Suprapubic skin (tissue), 4 donors: ENCODE results near the gene CCDC106.

Experiments used
- EP300 ChIP-seq: sonication (generic); formaldehyde crosslinking; IDR thresholded peaks from one replicate; pipeline ENCODE4 v1.6.1; 2017; ENCODE audit warnings: antibody characterized with exemption
- POLR2A ChIP-seq, 2 donors: fragments of 450-650 bp; IDR thresholded peaks; one replicate each; pipeline ENCODE4 v1.6.1; 2017; ENCODE audit warnings: antibody characterized with exemption in 2 of 2, mild to moderate bottlenecking in 2 of 2, moderate library complexity in 2 of 2
- POLR2AphosphoS5 ChIP-seq, 3 donors: sonication (generic); formaldehyde crosslinking; IDR thresholded peaks; one replicate each; pipeline ENCODE4 v1.6.1; 2017; ENCODE audit warnings: antibody characterized with exemption in 3 of 3
- TF ChIP-seq, protein P1 (sequence below), 2 donors: fragments of 200-600 bp in 1 of 2; fragments of 450-650 bp in 1 of 2; sonication (generic) in 1 of 2; IDR thresholded peaks; one replicate each; pipeline ENCODE4 v1.5.1; 2016 to 2019; ENCODE audit warnings: antibody characterized with exemption in 2 of 2, mild to moderate bottlenecking in 1 of 2, moderate library complexity in 1 of 2

DNA sequence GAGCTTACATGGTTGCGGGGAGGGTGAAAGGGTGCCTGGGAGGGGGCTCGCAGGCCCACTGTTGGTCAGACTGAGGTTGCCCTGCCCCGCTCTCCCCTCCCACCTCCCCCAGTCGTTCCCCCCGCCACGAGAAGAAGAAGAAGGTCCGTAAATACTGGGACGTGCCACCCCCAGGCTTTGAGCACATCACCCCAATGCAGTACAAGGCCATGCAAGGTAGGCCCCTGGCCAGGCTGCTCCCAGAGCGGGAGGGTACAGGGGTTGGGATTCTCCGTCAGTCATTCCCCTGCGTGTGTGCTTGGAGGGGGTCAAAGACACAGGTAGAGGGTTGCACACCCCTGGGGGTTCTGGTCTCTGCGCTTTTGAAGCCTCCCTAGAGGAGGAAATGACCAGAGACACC lies 12.4 kb downstream of the CCDC106 start:
- TF ChIP-seq, protein P1, sequence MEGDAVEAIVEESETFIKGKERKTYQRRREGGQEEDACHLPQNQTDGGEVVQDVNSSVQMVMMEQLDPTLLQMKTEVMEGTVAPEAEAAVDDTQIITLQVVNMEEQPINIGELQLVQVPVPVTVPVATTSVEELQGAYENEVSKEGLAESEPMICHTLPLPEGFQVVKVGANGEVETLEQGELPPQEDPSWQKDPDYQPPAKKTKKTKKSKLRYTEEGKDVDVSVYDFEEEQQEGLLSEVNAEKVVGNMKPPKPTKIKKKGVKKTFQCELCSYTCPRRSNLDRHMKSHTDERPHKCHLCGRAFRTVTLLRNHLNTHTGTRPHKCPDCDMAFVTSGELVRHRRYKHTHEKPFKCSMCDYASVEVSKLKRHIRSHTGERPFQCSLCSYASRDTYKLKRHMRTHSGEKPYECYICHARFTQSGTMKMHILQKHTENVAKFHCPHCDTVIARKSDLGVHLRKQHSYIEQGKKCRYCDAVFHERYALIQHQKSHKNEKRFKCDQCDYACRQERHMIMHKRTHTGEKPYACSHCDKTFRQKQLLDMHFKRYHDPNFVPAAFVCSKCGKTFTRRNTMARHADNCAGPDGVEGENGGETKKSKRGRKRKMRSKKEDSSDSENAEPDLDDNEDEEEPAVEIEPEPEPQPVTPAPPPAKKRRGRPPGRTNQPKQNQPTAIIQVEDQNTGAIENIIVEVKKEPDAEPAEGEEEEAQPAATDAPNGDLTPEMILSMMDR (IDR thresholded peaks at IDR 0.05): no peak
- TF ChIP-seq POLR2A (IDR thresholded peaks at IDR 0.05) (no peak), POLR2AphosphoS5 (IDR thresholded peaks at IDR 0.05) (no peak), EP300 (no peak)
